T-helper 1 cell treated with Interleukin-12 subunit alpha and Interleukin-12 subunit beta and Interleukin-4 antibody, amounts not matched to agents 30 μg/mL and 1 μg/mL, for 36 hours (primary cell): ENCODE data around the gene FAM174C.

Experiments
- H3K27ac Mint-ChIP-seq: one replicate; pipeline ENCODE4 v1.8.0; 2021; ENCODE audit warnings: mild to moderate bottlenecking, mixed read lengths
- H3K27me3 Mint-ChIP-seq: one replicate; pipeline ENCODE4 v1.8.0; 2021; ENCODE audit warnings: low read depth, mixed read lengths
- H3K36me3 Mint-ChIP-seq: one replicate; pipeline ENCODE4 v1.8.0; 2021; ENCODE audit warnings: low read depth, mixed read lengths
- H3K4me1 Mint-ChIP-seq: one replicate; pipeline ENCODE4 v1.8.0; 2021; ENCODE audit warnings: low read depth, mixed read lengths
- H3K4me3 Mint-ChIP-seq: one replicate; pipeline ENCODE4 v1.8.0; 2021; ENCODE audit warnings: mild to moderate bottlenecking, moderate library complexity, mixed read lengths
- H3K9me3 Mint-ChIP-seq: one replicate; pipeline ENCODE4 v1.8.0; 2021; ENCODE audit warnings: mixed read lengths

Gene FAM174C

DNA sequence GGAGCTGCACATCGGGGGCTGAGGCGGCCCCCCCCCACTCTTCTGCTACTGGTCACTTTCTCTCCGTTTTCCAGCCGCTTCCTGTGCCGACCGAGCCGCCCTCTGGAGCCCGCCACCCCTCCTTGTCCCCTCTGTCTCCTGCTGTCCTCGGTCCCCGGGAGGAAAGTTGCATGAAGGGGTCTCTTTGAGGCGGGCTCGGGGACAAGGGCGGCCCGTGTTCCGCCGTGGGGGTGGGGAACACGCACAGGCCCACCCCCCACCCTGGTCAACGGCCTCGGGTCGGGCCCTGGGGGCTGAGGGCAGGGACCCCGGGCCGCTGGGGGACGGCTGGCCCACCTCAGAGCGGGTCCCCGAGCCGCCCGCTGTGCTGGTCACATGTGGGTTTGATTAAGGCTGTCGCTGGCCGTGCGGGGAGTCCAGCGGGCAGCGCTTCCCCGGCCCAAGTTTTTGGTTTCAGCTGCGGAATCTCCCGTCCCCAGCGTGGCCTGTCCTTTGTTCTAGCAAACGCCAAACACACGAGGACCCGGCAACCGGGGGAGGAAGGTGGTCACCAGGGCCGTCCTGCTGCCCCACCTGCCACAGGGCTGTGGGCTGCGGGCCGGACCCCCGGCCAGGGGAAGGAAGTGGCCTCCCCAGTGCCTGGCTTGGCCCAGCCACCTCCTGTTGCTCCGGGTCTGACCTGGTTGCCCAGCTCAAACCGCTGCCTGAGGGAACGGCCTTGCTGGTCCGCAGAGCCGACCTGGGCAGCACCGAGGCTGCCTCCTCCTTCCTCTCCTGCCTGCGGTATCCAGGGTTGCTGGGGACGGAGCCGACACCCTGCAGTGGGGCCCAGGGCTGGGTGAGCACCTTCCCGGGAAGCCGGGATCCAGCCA is 12.3 kb downstream of the FAM174C start:
- H3K27me3 Mint-ChIP-seq: peaks cover 30% of the 10 kb centered on the region
- no peaks in the 10 kb centered on the region for H3K9me3 Mint-ChIP-seq
- H3K4me1 Mint-ChIP-seq: peaks cover 2% of the 10 kb centered on the region
- no peaks in the 10 kb centered on the region for H3K36me3 Mint-ChIP-seq
- no peak overlapping the region for H3K4me3 Mint-ChIP-seq
- no peak overlapping the region for H3K27ac Mint-ChIP-seq

DNA sequence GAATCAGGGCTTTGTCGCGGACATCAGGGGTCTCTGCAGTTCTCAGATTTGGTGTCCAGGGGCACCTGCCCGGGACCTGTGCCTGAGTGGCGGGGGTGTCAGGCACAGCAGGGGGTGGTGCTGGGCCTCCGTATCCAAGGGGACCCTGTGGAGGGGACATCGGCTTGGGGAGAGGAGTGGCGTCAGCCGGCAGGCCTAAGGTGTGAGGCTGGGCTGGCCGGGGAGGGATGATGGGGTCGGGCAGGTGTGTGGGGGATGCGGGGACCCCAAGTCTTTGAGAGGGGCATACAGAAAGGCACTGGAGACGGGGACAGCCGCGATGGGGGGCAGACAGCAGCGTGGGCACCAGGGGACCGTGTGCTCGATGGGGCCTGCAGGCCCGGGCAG is 12.9 kb downstream of the FAM174C start:
- peaks cover 30% of the 10 kb centered on the region for H3K27me3 Mint-ChIP-seq
- no peak overlapping the region for H3K4me3 Mint-ChIP-seq
- peaks cover 2% of the 10 kb centered on the region for H3K4me1 Mint-ChIP-seq
- no peak overlapping the region for H3K27ac Mint-ChIP-seq
- no peaks in the 10 kb centered on the region for H3K9me3 Mint-ChIP-seq
- no peaks in the 10 kb centered on the region for H3K36me3 Mint-ChIP-seq

DNA sequence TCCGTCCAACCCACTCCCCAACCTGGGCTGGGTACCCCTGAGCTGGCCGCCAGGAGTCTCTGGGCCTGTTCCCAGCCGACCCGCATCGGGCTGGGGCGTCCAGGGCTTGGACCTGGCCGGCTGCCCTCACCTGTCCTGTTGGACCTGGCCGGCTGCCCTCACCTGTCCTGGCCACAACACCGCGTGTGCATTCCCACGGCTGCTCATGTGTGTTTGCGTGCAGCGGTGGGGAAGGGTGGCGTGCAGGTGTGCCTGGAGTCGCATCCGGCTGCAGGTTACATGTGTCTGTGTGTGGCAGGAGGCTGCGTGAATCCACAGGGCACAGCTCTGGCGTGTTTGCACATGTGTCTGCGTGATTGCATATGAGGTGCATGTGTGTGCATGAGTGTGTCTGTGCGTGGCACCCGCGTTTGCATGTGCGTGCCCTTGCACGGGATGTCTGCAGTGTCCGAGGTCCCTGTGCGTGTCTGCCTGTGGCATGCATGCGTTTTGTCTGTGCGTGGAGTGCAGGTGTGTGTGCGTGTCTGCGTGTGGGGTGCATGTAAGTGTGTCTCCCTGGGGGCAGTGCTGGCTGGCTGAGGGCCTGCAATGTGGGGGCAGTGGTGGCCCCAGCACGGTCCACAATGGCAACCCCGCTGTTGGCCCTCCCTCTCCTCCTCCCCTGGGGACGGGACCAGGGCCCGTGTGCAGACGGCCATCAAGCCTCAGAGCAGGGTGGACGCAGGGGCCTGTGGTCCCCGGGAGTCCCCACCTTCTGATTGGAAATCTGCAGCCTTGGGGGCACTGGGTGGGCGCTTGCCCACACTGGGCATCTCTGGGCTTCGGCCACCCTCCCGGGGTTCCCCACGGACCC is 13.7 kb downstream of the FAM174C start:
- Mint-ChIP-seq H3K9me3 (no peaks in the 10 kb centered on the region), H3K4me3 (no peak overlapping the region), H3K36me3 (no peaks in the 10 kb centered on the region), H3K27ac (no peak overlapping the region), H3K27me3 (peaks cover 28% of the 10 kb centered on the region), H3K4me1 (peaks cover 2% of the 10 kb centered on the region)

DNA sequence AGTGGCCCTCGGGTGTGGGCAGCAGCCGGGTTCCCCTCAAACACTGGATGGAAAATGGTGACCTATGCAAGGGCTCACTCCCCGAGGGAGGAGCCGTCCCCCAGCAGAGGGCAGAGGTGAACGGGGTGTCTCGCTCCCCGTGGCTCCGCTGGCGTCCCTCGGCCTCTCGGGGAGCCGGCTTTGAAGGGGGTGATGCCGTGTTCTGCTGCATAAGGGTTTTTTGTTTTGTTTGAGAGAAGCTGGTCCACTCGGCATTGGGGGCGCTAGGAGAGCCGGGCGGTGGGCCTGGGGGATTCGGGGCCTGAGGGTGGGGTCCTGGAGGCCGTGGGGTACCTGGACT is 14.3 kb downstream of the FAM174C start:
- Mint-ChIP-seq H3K27ac (no peak overlapping the region), H3K36me3 (no peaks in the 10 kb centered on the region), H3K27me3 (peaks cover 24% of the 10 kb centered on the region), H3K4me1 (peaks cover 2% of the 10 kb centered on the region), H3K4me3 (no peak overlapping the region), H3K9me3 (no peaks in the 10 kb centered on the region)

DNA sequence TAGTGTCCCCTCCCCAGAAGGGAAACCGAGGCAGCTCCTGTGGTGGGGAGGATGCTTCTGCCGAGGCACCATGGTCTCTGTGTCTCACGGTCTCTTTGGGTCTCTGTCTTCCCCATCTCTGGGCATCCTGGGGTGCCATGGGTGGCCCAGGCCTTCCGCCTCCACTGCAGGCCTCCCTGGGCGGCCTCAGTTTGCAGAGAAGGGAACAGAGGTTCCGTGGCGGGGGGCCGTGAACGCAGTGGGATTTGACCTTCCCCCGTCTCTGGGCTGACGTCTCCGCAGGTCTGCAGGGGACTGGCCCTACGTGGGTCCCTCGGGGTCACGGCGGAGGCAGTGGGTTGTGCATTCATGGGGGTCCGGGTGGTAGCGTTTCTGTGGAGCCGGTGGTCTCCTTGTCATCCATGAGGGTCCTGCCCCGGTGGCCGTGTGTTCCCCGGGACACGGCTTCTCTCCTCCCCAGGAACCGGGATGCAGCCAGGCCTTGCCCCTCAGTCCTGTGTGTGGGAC is 14.9 kb downstream of the FAM174C start:
- Mint-ChIP-seq H3K9me3 (no peaks in the 10 kb centered on the region), H3K36me3 (no peaks in the 10 kb centered on the region), H3K4me3 (no peak overlapping the region), H3K27ac (no peak overlapping the region), H3K27me3 (peaks cover 20% of the 10 kb centered on the region), H3K4me1 (no peaks in the 10 kb centered on the region)

DNA sequence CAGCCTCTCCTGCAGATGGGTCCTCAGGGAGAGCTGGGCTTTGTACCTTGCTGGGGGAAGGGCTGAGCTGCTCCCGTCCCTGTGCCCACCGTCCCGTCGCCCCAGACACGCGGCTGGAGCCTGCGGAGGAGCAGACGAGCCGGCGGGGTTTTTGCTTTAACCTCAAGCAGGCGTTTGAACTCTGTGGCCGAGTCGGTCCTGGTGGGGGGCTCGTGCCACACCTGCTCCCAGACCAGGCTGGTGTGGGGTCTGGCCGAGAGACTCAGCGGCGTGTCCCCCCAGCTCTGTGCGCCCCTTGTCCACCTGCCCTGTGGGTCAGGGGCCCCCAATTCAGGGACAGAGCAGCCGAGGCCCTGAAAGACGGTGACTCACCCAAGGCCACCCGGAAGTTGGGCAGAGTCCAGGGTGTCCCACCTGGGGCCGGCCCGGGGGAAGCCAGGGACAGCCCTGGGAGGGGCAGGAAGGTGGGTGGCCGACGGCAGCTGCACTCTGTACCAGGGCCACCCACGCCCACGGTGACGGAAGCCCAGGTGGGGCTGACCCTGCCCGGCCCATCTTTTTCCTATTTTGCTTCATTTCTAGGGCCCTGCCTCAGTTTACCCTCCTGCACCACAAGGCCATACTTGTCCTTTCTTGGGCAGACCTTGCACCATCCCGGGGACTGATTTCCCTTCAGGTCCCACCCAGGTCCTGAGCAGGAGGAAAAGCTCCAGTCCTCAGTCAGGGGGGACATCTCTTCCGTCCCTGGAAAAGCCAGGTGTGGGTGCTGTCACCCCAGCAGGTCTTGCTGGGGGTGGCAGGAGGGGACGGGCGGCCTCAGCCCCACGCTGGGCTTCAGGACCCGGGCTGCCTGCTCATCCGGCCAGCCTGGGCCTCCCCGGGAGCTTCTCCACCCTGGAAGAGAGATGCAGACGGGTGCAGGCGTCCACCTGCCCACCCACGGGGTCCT is 15.6 kb downstream of the FAM174C start:
- Mint-ChIP-seq H3K9me3 (no peaks in the 10 kb centered on the region), H3K27ac (no peak overlapping the region), H3K36me3 (no peaks in the 10 kb centered on the region), H3K27me3 (peaks cover 18% of the 10 kb centered on the region), H3K4me3 (no peak overlapping the region), H3K4me1 (no peaks in the 10 kb centered on the region)

DNA sequence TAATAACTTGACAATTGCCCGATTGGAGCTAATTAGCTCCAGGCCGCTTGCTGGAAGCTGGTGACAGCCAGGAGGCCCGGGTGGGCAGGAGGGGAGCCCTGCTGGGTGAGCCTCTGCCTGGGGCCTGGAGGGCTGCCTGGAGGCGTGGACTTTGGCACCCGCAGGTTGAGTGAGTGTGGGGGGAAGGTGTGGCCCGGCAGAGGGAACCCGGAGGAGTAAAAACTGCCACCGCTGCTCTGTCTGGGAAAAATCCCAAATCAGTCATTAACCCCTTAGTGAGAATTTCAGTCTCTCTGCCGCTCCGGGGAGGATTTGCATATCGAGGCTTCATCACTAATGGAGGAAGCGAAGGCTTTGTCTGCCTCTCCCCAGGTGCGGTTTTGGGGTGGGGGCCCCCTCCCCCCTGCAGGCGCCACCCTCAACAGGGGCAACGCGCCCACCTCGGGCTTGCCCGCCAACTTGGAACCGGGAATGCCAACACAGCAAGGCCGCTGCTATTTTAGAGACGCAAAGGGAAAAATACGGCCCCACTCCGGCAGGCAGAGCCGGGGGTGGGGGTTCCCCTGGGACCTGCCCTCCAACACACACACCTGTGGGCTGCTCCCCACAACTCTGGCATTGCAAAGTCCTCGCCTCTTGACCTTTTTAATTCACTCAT is 16.6 kb downstream of the FAM174C start:
- Mint-ChIP-seq H3K36me3 (no peaks in the 10 kb centered on the region), H3K27ac (no peak overlapping the region), H3K4me1 (no peaks in the 10 kb centered on the region), H3K9me3 (no peaks in the 10 kb centered on the region), H3K4me3 (no peak overlapping the region), H3K27me3 (peaks cover 14% of the 10 kb centered on the region)

DNA sequence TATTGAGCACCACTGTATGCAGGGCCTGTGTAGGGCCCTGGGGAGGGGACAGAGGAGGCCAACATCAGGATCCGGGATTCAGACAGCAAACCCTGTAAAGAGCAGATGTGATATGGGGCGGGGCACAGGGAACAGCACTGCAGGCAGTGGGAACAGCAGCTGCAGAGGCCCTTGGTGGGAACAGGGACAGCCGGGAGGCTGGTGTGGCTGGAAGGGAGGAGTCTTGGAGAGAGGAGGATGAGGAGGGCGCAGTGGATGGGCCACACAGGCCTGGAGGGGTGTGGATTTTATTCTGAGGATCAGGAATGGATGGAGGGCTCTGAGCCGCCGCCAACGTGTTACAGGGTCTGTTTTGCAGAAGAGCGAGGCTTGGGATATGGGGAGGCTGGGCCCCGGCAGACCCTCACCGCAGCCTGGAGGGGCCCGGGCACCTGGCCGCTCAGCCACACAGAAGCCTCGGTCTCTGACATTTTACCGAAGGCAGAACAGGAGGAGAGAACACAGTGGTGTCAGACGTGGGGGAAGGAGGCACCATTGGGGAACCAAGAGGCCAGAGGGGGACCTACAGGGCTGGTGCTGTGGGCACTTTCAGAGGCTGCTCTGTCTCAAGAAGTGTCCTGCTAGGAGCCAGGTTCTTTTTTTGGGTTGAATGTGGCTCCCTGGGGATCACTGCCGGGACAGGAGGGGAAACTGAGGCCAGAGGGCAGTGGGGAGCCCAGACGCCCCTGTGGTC is 17.3 kb downstream of the FAM174C start:
- no peaks in the 10 kb centered on the region for H3K4me1 Mint-ChIP-seq
- H3K36me3 Mint-ChIP-seq: no peaks in the 10 kb centered on the region
- no peak overlapping the region for H3K27ac Mint-ChIP-seq
- H3K27me3 Mint-ChIP-seq: peaks cover 17% of the 10 kb centered on the region
- H3K9me3 Mint-ChIP-seq: no peaks in the 10 kb centered on the region
- no peak overlapping the region for H3K4me3 Mint-ChIP-seq

DNA sequence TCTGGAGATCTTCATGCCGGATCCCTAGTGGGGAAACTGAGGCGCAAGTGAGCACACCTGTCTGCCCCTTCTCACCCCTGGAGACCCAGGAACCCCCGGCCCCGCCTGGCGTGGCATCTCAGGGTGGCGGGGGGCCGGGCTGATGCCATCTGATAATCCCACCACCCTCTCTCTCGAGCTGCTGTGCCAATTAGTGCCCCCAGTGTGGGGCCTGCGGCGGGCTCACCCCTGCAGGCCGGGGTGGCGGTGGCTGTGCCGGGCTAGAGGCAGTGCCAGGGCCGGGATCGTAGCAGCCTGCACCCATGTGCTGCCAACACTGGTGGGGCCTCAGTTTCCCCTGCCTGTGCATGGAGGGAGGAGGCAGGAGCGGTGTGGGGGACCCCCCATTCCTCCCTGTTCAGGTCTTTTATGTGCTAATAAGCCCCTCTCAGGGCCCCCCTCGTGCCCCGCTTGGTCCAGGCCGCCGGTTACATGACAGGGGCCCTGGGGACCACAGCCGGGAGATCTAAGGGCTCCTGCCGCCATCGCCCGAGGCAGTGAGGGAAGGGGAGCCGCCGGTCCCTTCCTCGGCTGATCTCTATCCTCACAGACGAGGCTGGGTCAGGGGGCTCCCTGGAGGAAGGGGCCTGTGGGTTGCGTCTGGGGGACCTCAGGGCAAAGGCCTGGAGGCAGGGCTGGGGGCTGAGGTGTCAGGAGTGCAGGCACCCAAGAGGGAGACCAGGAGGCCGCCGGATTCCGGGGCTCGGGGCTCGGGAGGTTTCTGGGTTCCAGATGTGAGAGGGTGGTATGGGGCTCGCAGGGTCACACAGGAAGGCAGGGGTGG is 18.7 kb downstream of the FAM174C start:
- Mint-ChIP-seq H3K27me3 (peaks cover 16% of the 10 kb centered on the region), H3K9me3 (no peaks in the 10 kb centered on the region), H3K36me3 (no peaks in the 10 kb centered on the region), H3K27ac (no peak overlapping the region), H3K4me1 (no peaks in the 10 kb centered on the region), H3K4me3 (no peak overlapping the region)

DNA sequence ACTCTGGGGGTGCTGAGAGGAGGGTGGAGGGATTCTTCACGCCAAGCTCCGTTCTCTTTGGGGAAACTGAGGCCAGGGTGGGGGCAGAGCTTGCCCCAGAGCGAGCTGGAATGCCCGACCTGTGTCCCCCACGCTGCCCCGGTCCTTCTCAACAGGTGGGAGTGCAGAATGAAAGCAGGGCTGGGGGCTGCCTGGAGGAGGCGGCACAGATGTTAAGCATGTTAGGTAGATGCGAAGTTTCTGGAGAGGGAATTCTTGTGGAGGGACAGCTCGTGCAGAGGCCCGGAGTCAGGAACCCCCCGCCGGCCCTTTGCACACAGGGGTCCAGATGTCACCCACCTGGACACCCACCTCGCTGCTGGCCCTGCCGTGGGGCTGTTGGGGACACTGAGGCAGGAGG is 19.4 kb downstream of the FAM174C start:
- Mint-ChIP-seq H3K9me3 (no peaks in the 10 kb centered on the region), H3K4me1 (no peaks in the 10 kb centered on the region), H3K27ac (no peak overlapping the region), H3K27me3 (peaks cover 14% of the 10 kb centered on the region), H3K36me3 (no peaks in the 10 kb centered on the region), H3K4me3 (no peak overlapping the region)

DNA sequence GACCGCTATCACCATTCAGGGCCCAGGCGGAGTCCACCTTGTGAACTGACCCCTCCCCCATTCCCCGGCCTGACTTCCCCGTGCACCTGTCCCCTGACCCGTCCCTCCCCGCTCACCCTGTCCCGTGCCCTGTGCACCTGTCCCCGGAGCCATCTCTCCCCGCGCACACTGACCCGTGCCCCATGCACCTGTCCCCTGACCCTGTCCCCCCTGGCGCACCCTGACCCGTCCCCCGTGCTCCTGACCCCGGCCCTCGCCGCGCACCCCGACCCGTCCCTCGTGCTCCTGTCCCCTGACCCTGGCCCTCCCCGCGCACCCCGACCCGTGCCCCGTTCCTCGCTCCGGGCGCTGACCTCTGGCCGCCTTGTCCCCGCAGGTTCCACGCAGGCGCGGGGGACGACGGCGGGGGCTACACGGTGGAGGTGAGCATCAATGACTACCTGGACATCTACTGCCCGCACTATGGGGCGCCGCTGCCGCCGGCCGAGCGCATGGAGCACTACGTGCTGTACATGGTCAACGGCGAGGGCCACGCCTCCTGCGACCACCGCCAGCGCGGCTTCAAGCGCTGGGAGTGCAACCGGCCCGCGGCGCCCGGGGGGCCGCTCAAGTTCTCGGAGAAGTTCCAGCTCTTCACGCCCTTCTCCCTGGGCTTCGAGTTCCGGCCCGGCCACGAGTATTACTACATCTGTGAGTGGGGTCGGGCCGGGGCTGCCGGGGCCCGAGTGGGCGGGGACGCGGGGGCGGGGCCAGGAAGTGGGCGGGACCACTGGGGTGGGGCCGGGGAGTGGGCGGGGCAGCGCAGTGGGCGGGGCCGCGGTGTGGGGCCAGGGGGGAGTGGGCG is 20.1 kb downstream of the FAM174C start:
- Mint-ChIP-seq H3K36me3 (no peaks in the 10 kb centered on the region), H3K4me1 (no peaks in the 10 kb centered on the region), H3K4me3 (no peak overlapping the region), H3K9me3 (no peaks in the 10 kb centered on the region), H3K27me3 (peaks cover 14% of the 10 kb centered on the region), H3K27ac (no peak overlapping the region)

DNA sequence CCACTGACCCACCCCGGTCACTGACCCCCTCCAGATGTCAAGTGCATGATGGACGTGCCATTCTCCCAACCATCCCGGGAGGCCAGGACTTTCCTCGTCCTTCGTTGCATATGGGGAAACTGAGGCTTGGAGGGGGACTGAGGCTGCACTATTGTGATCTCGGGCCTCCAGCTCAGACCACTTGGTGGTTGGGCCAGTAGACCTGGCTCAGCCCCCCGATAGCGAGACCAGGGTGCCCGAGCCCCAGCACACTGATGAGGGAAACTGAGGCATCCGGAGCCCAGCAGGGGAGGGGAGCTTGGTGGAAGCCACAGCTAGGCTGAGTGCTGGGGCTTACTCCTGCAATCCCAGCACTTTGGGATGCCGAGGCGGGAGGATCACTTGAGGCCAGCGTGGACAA is 20.7 kb downstream of the FAM174C start:
- H3K4me3 Mint-ChIP-seq: no peak overlapping the region
- H3K27me3 Mint-ChIP-seq: peaks cover 14% of the 10 kb centered on the region
- no peak overlapping the region for H3K27ac Mint-ChIP-seq
- H3K36me3 Mint-ChIP-seq: no peaks in the 10 kb centered on the region
- no peaks in the 10 kb centered on the region for H3K9me3 Mint-ChIP-seq
- no peaks in the 10 kb centered on the region for H3K4me1 Mint-ChIP-seq
